Measurements from ENCODE around the gene ZNHIT3.
"Not testable (repeated sequence)": the region's sequence is repeated elsewhere in the genome, so short reads cannot be mapped to it uniquely, and the experiment has no call there.

The ZNHIT3 gene

GRCh38 chr17:36486204-36487194, at the start of gene ZNHIT3:
Gene ZNHIT3, plus strand, starts transcription at chr17:36486681. Its CDS starts 19 bp downstream, at chr17:36486700.
- H3K27ac ChIP-seq (ENCODE audit: low read depth, low read length) = no peak within 1 kb of the TSS
- H3K36me3 ChIP-seq (ENCODE audit: insufficient read depth, low read length) = no peaks in the 10 kb centered on the region
- H3K4me1 ChIP-seq (ENCODE audit: control insufficient read depth, insufficient read depth, low read length, unreplicated experiment) = no peaks in the 10 kb centered on the region
- peaks cover 9% of the 10 kb centered on the region; the same call in 1 of the 2 replicates for H3K27me3 ChIP-seq (ENCODE audit: insufficient read depth, low read length)
- H3K4me3 ChIP-seq (ENCODE audit: low read depth, low read length) = peak within 1 kb of the TSS; percentile 85
- H2AFZ ChIP-seq (ENCODE audit: low read length, unreplicated experiment) = peak within 1 kb of the TSS; percentile 90
- H3K79me2 ChIP-seq (ENCODE audit: control insufficient read depth, insufficient read depth, low read length, unreplicated experiment) = peaks cover 29% of the 10 kb centered on the region

- H3K4me1 ChIP-seq (ENCODE audit: control insufficient read depth, insufficient read depth, low read length, unreplicated experiment); H3K4me3 ChIP-seq (ENCODE audit: low read depth, low read length); H3K27ac ChIP-seq (ENCODE audit: low read depth, low read length); H2AFZ ChIP-seq (ENCODE audit: low read length, unreplicated experiment); H3K36me3 ChIP-seq (ENCODE audit: insufficient read depth, low read length); H3K27me3 ChIP-seq (ENCODE audit: insufficient read depth, low read length); H3K79me2 ChIP-seq (ENCODE audit: control insufficient read depth, insufficient read depth, low read length, unreplicated experiment): not testable (repeated sequence)
These were observed 44.7 kb upstream of the ZNHIT3 start for GRCh38 chr17:36441792-36442191.

- no peaks in the 10 kb centered on the region; the same call in 1 of the 2 replicates for H3K27me3 ChIP-seq (ENCODE audit: insufficient read depth, low read length)
- H3K79me2 ChIP-seq (ENCODE audit: control insufficient read depth, insufficient read depth, low read length, unreplicated experiment) = no peaks in the 10 kb centered on the region
- H3K36me3 ChIP-seq (ENCODE audit: insufficient read depth, low read length) = no peaks in the 10 kb centered on the region
- no peak overlapping the region for H3K27ac ChIP-seq (ENCODE audit: low read depth, low read length)
- no peak overlapping the region for H3K4me3 ChIP-seq (ENCODE audit: low read depth, low read length)
- H2AFZ ChIP-seq (ENCODE audit: low read length, unreplicated experiment) = no peak overlapping the region
- H3K4me1 ChIP-seq (ENCODE audit: control insufficient read depth, insufficient read depth, low read length, unreplicated experiment) = no peaks in the 10 kb centered on the region
These were observed 42.7 kb upstream of the ZNHIT3 start for GRCh38 chr17:36443777-36444176.

- not testable (repeated sequence) for H3K36me3 ChIP-seq (ENCODE audit: insufficient read depth, low read length); H2AFZ ChIP-seq (ENCODE audit: low read length, unreplicated experiment); H3K27me3 ChIP-seq (ENCODE audit: insufficient read depth, low read length); H3K79me2 ChIP-seq (ENCODE audit: control insufficient read depth, insufficient read depth, low read length, unreplicated experiment); H3K4me1 ChIP-seq (ENCODE audit: control insufficient read depth, insufficient read depth, low read length, unreplicated experiment); H3K4me3 ChIP-seq (ENCODE audit: low read depth, low read length); H3K27ac ChIP-seq (ENCODE audit: low read depth, low read length)
These were observed 36.5 kb upstream of the ZNHIT3 start for GRCh38 chr17:36449997-36450396.

- not testable (repeated sequence) for H3K4me1 ChIP-seq (ENCODE audit: control insufficient read depth, insufficient read depth, low read length, unreplicated experiment); H3K36me3 ChIP-seq (ENCODE audit: insufficient read depth, low read length); H2AFZ ChIP-seq (ENCODE audit: low read length, unreplicated experiment); H3K4me3 ChIP-seq (ENCODE audit: low read depth, low read length); H3K27ac ChIP-seq (ENCODE audit: low read depth, low read length); H3K79me2 ChIP-seq (ENCODE audit: control insufficient read depth, insufficient read depth, low read length, unreplicated experiment); H3K27me3 ChIP-seq (ENCODE audit: insufficient read depth, low read length)
These were observed 33.6 kb upstream of the ZNHIT3 start for GRCh38 chr17:36452888-36453287.

GRCh38 chr17:36457701-36458100, 28.8 kb upstream of the ZNHIT3 start:
- not testable (repeated sequence) for H3K27ac ChIP-seq (ENCODE audit: low read depth, low read length); H2AFZ ChIP-seq (ENCODE audit: low read length, unreplicated experiment); H3K4me1 ChIP-seq (ENCODE audit: control insufficient read depth, insufficient read depth, low read length, unreplicated experiment); H3K36me3 ChIP-seq (ENCODE audit: insufficient read depth, low read length); H3K4me3 ChIP-seq (ENCODE audit: low read depth, low read length); H3K79me2 ChIP-seq (ENCODE audit: control insufficient read depth, insufficient read depth, low read length, unreplicated experiment)
- H3K27me3 ChIP-seq (ENCODE audit: insufficient read depth, low read length) = peaks cover 43% of the 10 kb centered on the region

- H3K4me3 ChIP-seq (ENCODE audit: low read depth, low read length) = no peak overlapping the region
- H3K4me1 ChIP-seq (ENCODE audit: control insufficient read depth, insufficient read depth, low read length, unreplicated experiment) = no peaks in the 10 kb centered on the region
- H3K79me2 ChIP-seq (ENCODE audit: control insufficient read depth, insufficient read depth, low read length, unreplicated experiment) = no peaks in the 10 kb centered on the region
- H2AFZ ChIP-seq (ENCODE audit: low read length, unreplicated experiment) = no peak overlapping the region
- no peak overlapping the region for H3K27ac ChIP-seq (ENCODE audit: low read depth, low read length)
- no peaks in the 10 kb centered on the region for H3K36me3 ChIP-seq (ENCODE audit: insufficient read depth, low read length)
- peaks cover 52% of the 10 kb centered on the region for H3K27me3 ChIP-seq (ENCODE audit: insufficient read depth, low read length)
These were observed 27.4 kb upstream of the ZNHIT3 start for GRCh38 chr17:36459045-36459444.

GRCh38 chr17:36459601-36460000, 26.9 kb upstream of the ZNHIT3 start:
- Histone ChIP-seq H3K4me3 (ENCODE audit: low read depth, low read length) (no peak overlapping the region), H3K79me2 (ENCODE audit: control insufficient read depth, insufficient read depth, low read length, unreplicated experiment) (no peaks in the 10 kb centered on the region), H2AFZ (ENCODE audit: low read length, unreplicated experiment) (no peak overlapping the region), H3K36me3 (ENCODE audit: insufficient read depth, low read length) (no peaks in the 10 kb centered on the region), H3K4me1 (ENCODE audit: control insufficient read depth, insufficient read depth, low read length, unreplicated experiment) (no peaks in the 10 kb centered on the region), H3K27ac (ENCODE audit: low read depth, low read length) (no peak overlapping the region), H3K27me3 (ENCODE audit: insufficient read depth, low read length) (peaks cover 56% of the 10 kb centered on the region)

- Histone ChIP-seq H3K36me3 (ENCODE audit: insufficient read depth, low read length) (no peaks in the 10 kb centered on the region), H3K79me2 (ENCODE audit: control insufficient read depth, insufficient read depth, low read length, unreplicated experiment) (no peaks in the 10 kb centered on the region), H3K4me1 (ENCODE audit: control insufficient read depth, insufficient read depth, low read length, unreplicated experiment) (no peaks in the 10 kb centered on the region), H3K27ac (ENCODE audit: low read depth, low read length) (no peak overlapping the region), H3K27me3 (ENCODE audit: insufficient read depth, low read length) (peaks cover 64% of the 10 kb centered on the region), H2AFZ (ENCODE audit: low read length, unreplicated experiment) (no peak overlapping the region), H3K4me3 (ENCODE audit: low read depth, low read length) (no peak overlapping the region)
These were observed 26.1 kb upstream of the ZNHIT3 start for GRCh38 chr17:36460265-36460937.

GRCh38 chr17:36461330-36462110, 25.0 kb upstream of the ZNHIT3 start:
- H3K4me1 ChIP-seq (ENCODE audit: control insufficient read depth, insufficient read depth, low read length, unreplicated experiment) = no peaks in the 10 kb centered on the region
- H2AFZ ChIP-seq (ENCODE audit: low read length, unreplicated experiment) = no peak overlapping the region
- no peak overlapping the region for H3K4me3 ChIP-seq (ENCODE audit: low read depth, low read length)
- no peaks in the 10 kb centered on the region for H3K79me2 ChIP-seq (ENCODE audit: control insufficient read depth, insufficient read depth, low read length, unreplicated experiment)
- no peaks in the 10 kb centered on the region for H3K36me3 ChIP-seq (ENCODE audit: insufficient read depth, low read length)
- H3K27ac ChIP-seq (ENCODE audit: low read depth, low read length) = no peak overlapping the region
- peaks cover 75% of the 10 kb centered on the region for H3K27me3 ChIP-seq (ENCODE audit: insufficient read depth, low read length)

Measured in ACC112 (cell line).